Neuron (in vitro differentiated cells): Measurements from ENCODE around the gene ACSL6.

Experiments
- H2AFZ ChIP-seq: one replicate; pipeline ENCODE4 v1.6.1; 2013; ENCODE audit warnings: low read depth, mild to moderate bottlenecking, inconsistent platforms, low read length, moderate library complexity
- H3K27me3 ChIP-seq: one replicate; pipeline ENCODE4 v1.6.1; 2013; ENCODE audit warnings: low read length; ENCODE audit not compliant: insufficient read depth
- H3K36me3 ChIP-seq: one replicate; pipeline ENCODE4 v1.6.1; 2013; ENCODE audit warnings: low read length; ENCODE audit not compliant: insufficient read depth
- H3K4me1 ChIP-seq: one replicate; pipeline ENCODE4 v1.6.1; 2013; ENCODE audit warnings: low read length; ENCODE audit not compliant: insufficient read depth
- H3K4me3 ChIP-seq: 2 replicates; pipeline ENCODE4 v1.5.1; 2013; ENCODE audit warnings: mild to moderate bottlenecking, low read length, moderate library complexity
- H3K9me3 ChIP-seq: one replicate; pipeline ENCODE4 v1.6.1; 2013; ENCODE audit warnings: low read length

Gene ACSL6

GRCh38 chr5:131968396-131968954 lies 43.0 kb downstream of the ACSL6 start:
- Histone ChIP-seq H3K4me1 (no peaks in the 10 kb centered on the region), H3K4me3 (no peak overlapping the region), H3K36me3 (no peaks in the 10 kb centered on the region), H3K9me3 (no peaks in the 10 kb centered on the region), H3K27me3 (no peaks in the 10 kb centered on the region), H2AFZ (no peak overlapping the region)

DNA sequence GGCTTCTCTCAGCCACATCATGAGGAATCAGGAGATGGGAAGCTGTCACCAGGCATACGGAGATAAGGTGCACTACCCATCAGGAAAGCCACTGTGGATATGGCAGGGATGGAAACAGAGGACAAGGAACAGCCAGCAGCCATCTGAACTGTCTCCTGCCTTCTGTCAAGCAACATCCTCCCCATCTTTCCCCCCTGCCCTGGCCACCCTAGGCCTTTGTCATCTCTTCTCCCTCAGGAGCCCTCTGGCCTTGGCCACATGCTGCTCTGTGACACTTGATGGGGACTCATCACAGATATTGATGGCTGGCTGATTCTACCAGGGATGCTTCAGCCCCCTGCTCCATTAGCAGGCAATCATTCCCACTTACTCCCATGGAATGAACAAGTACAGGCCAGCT lies 44.9 kb downstream of the ACSL6 start:
- Histone ChIP-seq H2AFZ (no peak overlapping the region), H3K27me3 (no peaks in the 10 kb centered on the region), H3K9me3 (no peaks in the 10 kb centered on the region), H3K36me3 (no peaks in the 10 kb centered on the region), H3K4me1 (no peaks in the 10 kb centered on the region), H3K4me3 (no peak overlapping the region)

- no peak overlapping the region for H2AFZ ChIP-seq
- H3K9me3 ChIP-seq, result no peaks in the 10 kb centered on the region
- H3K4me1 ChIP-seq, result no peaks in the 10 kb centered on the region
- H3K4me3 ChIP-seq, result no peak overlapping the region
- no peaks in the 10 kb centered on the region for H3K36me3 ChIP-seq
- H3K27me3 ChIP-seq, result no peaks in the 10 kb centered on the region
Measured at GRCh38 chr5:131965826-131966415, 45.5 kb downstream of the ACSL6 start.

GRCh38 chr5:131959906-131960305 lies 51.6 kb downstream of the ACSL6 start:
- Histone ChIP-seq H2AFZ (no peak overlapping the region), H3K27me3 (no peaks in the 10 kb centered on the region), H3K4me3 (no peak overlapping the region), H3K36me3 (no peaks in the 10 kb centered on the region), H3K4me1 (peaks cover 24% of the 10 kb centered on the region), H3K9me3 (no peaks in the 10 kb centered on the region)

- Histone ChIP-seq H3K4me1 (peaks cover 24% of the 10 kb centered on the region), H3K27me3 (no peaks in the 10 kb centered on the region), H2AFZ (no peak overlapping the region), H3K4me3 (no peak overlapping the region), H3K9me3 (no peaks in the 10 kb centered on the region), H3K36me3 (no peaks in the 10 kb centered on the region)
Measured at GRCh38 chr5:131959136-131959535, 52.3 kb downstream of the ACSL6 start.

GRCh38 chr5:131957721-131958441 lies 53.6 kb downstream of the ACSL6 start:
- H3K27me3 ChIP-seq, result no peaks in the 10 kb centered on the region
- H3K4me3 ChIP-seq, result no peak overlapping the region
- peaks cover 24% of the 10 kb centered on the region for H3K4me1 ChIP-seq
- H3K9me3 ChIP-seq, result no peaks in the 10 kb centered on the region
- H2AFZ ChIP-seq, result no peak overlapping the region
- no peaks in the 10 kb centered on the region for H3K36me3 ChIP-seq

DNA sequence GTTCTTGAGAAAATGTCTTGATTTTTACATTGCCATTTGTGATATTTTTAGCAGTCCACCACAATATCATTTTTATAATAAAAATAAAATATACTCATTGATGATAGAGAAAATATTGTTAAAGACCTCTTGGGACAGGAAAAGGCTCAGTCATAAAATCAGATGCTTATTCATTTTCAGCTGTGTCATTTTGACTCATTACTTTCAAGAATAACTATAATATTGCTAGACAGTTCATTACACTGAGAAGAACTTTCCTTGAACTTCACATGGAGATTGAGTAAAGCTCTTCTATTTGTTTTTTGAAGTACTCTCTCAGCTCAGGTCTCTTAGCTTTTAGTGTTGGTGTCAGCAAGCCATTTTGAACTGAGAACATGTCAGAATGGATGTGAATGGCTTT lies 57.5 kb downstream of the ACSL6 start:
- Histone ChIP-seq H3K9me3 (no peaks in the 10 kb centered on the region), H2AFZ (no peak overlapping the region), H3K36me3 (no peaks in the 10 kb centered on the region), H3K4me3 (no peak overlapping the region), H3K4me1 (peaks cover 16% of the 10 kb centered on the region), H3K27me3 (no peaks in the 10 kb centered on the region)

DNA sequence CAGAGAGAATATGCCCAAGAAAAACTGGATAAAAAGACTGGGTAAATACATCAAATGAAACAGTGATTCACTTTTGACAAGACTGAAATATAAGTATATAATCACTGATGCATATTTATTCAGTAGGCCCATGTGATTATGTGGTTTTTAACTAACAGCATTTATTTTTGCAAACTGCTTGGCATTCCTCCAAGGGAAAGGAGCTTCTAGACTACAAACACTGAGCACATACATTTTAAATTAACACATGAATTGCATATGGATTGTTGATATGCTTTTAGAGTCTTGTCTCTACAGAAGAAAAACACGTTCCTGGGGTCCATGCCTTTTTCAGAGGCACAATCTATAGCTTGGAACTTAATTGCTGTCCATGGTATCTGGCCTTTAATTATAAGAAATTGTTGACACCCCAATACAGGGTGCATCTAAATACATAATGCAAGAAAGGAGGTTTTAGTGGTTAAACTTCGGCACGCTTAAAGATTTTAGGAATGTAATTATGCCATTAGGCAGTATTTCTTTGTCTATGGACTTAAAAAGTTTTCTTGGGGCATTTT lies 59.1 kb downstream of the ACSL6 start:
- Histone ChIP-seq H3K4me1 (peaks cover 6% of the 10 kb centered on the region), H2AFZ (no peak overlapping the region), H3K27me3 (no peaks in the 10 kb centered on the region), H3K9me3 (no peaks in the 10 kb centered on the region), H3K4me3 (no peak overlapping the region), H3K36me3 (no peaks in the 10 kb centered on the region)

DNA sequence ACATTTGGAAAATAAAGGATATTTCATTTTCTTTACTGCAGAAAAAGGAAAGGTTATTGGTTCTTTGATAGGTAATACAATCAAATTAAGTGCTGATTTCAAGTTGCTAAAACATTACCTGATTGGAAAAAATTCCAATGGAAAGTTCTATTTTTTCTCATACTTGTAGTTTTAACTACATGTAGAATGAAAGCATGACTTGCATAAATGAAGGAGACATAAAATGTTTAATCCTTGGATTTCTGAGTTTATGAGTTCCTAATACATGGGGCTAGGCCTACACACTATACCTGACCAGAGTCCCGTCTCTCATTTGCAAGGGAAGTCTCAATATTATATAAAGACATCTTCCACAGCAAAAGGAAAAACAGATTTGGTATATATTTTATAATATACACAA lies 60.8 kb downstream of the ACSL6 start:
- Histone ChIP-seq H3K36me3 (no peaks in the 10 kb centered on the region), H3K27me3 (no peaks in the 10 kb centered on the region), H3K4me1 (no peaks in the 10 kb centered on the region), H3K9me3 (no peaks in the 10 kb centered on the region), H3K4me3 (no peak overlapping the region), H2AFZ (no peak overlapping the region)

- Histone ChIP-seq H3K9me3 (no peaks in the 10 kb centered on the region), H2AFZ (no peak overlapping the region), H3K4me1 (no peaks in the 10 kb centered on the region), H3K4me3 (no peak overlapping the region), H3K36me3 (no peaks in the 10 kb centered on the region), H3K27me3 (no peaks in the 10 kb centered on the region)
Measured at GRCh38 chr5:131947445-131947844, 64.0 kb downstream of the ACSL6 start.

GRCh38 chr5:131945551-131946168 lies 65.8 kb downstream of the ACSL6 start, which contains the start of gene MEIKIN:
Gene MEIKIN, minus strand, starts transcription at chr5:131945663. Its CDS starts 158 bp downstream, at chr5:131945505.
- Histone ChIP-seq H3K4me1 (no peaks in the 10 kb centered on the region), H3K36me3 (no peaks in the 10 kb centered on the region), H3K9me3 (no peaks in the 10 kb centered on the region), H2AFZ (no peak within 1 kb of the TSS), H3K4me3 (no peak within 1 kb of the TSS), H3K27me3 (no peaks in the 10 kb centered on the region)

- H3K36me3 ChIP-seq, result no peaks in the 10 kb centered on the region
- H3K4me3 ChIP-seq, result no peak overlapping the region
- no peaks in the 10 kb centered on the region for H3K27me3 ChIP-seq
- H3K9me3 ChIP-seq, result no peaks in the 10 kb centered on the region
- no peak overlapping the region for H2AFZ ChIP-seq
- no peaks in the 10 kb centered on the region for H3K4me1 ChIP-seq
Measured at GRCh38 chr5:131944702-131945550, 66.5 kb downstream of the ACSL6 start.
